Skeletal muscle satellite cell (primary cell): Measurements from ENCODE around the gene ADD3.
"Not testable (repeated sequence)": the region's sequence is repeated elsewhere in the genome, so short reads cannot be mapped to it uniquely, and the experiment has no call there.

Experiments used
- H3K27me3 ChIP-seq: 2 replicates; pipeline ENCODE4 v1.7.0; 2013; ENCODE audit warnings: low read length; ENCODE audit not compliant: control insufficient read depth, insufficient read depth
- H3K36me3 ChIP-seq: 2 replicates; pipeline ENCODE4 v1.7.0; 2013; ENCODE audit warnings: mild to moderate bottlenecking, control low read depth, low read length; ENCODE audit not compliant: insufficient read depth
- H3K4me1 ChIP-seq: 2 replicates; pipeline ENCODE4 v1.7.0; 2013; ENCODE audit warnings: low read length; ENCODE audit not compliant: control insufficient read depth, insufficient read depth
- H3K4me2 ChIP-seq: 2 replicates; pipeline ENCODE4 v1.7.0; 2013; ENCODE audit warnings: mild to moderate bottlenecking, low read length
- H3K4me3 ChIP-seq: 2 replicates; pipeline ENCODE4 v1.7.0; 2013; ENCODE audit warnings: low read length
- H3K9ac ChIP-seq: 2 replicates; pipeline ENCODE4 v1.7.0; 2013; ENCODE audit warnings: mild to moderate bottlenecking, low read depth, low read length, moderate library complexity
- H3K9me3 ChIP-seq: replicated peaks from 2 replicates; pipeline ENCODE4 v1.7.0; 2013; ENCODE audit warnings: mild to moderate bottlenecking, control low read depth, low read length

The ADD3 gene

GRCh38 chr10:110105873-110106272 lies 98.1 kb downstream of the ADD3 start:
- H3K9ac ChIP-seq = no peak overlapping the region
- H3K4me1 ChIP-seq = no peaks in the 10 kb centered on the region
- no peaks in the 10 kb centered on the region for H3K27me3 ChIP-seq
- H3K9me3 ChIP-seq = no peaks in the 10 kb centered on the region
- H3K4me3 ChIP-seq = no peak overlapping the region
- peaks cover 10% of the 10 kb centered on the region for H3K36me3 ChIP-seq
- H3K4me2 ChIP-seq = no peak overlapping the region

- peaks cover 5% of the 10 kb centered on the region for H3K36me3 ChIP-seq
- H3K27me3 ChIP-seq = no peaks in the 10 kb centered on the region
- no peaks in the 10 kb centered on the region for H3K4me1 ChIP-seq
- H3K4me2 ChIP-seq = no peak overlapping the region
- H3K9ac ChIP-seq = no peak overlapping the region
- H3K9me3 ChIP-seq = no peaks in the 10 kb centered on the region
- H3K4me3 ChIP-seq = no peak overlapping the region
Observed at GRCh38 chr10:110107430-110107829, 99.6 kb downstream of the ADD3 start.

- Histone ChIP-seq H3K4me3 (no peak overlapping the region), H3K27me3 (no peaks in the 10 kb centered on the region), H3K36me3 (peaks cover 9% of the 10 kb centered on the region), H3K4me1 (no peaks in the 10 kb centered on the region), H3K9me3 (no peaks in the 10 kb centered on the region), H3K4me2 (no peak overlapping the region), H3K9ac (no peak overlapping the region)
Observed at GRCh38 chr10:110107887-110108286, 100.1 kb downstream of the ADD3 start.

GRCh38 chr10:110109511-110109910 lies 101.7 kb downstream of the ADD3 start:
- H3K36me3 ChIP-seq = peaks cover 4% of the 10 kb centered on the region
- H3K4me1 ChIP-seq = no peaks in the 10 kb centered on the region
- H3K4me3 ChIP-seq = no peak overlapping the region
- H3K9me3 ChIP-seq = no peaks in the 10 kb centered on the region
- H3K27me3 ChIP-seq = no peaks in the 10 kb centered on the region
- H3K4me2 ChIP-seq = no peak overlapping the region
- no peak overlapping the region for H3K9ac ChIP-seq

- H3K27me3 ChIP-seq = no peaks in the 10 kb centered on the region
- H3K36me3 ChIP-seq = peaks cover 4% of the 10 kb centered on the region
- H3K4me3 ChIP-seq = no peak overlapping the region
- H3K9me3 ChIP-seq = no peaks in the 10 kb centered on the region
- no peaks in the 10 kb centered on the region for H3K4me1 ChIP-seq
- no peak overlapping the region for H3K4me2 ChIP-seq
- H3K9ac ChIP-seq = no peak overlapping the region
Observed at GRCh38 chr10:110110338-110110737, 102.6 kb downstream of the ADD3 start.

- Histone ChIP-seq H3K9ac (no peak overlapping the region), H3K9me3 (no peaks in the 10 kb centered on the region), H3K4me1 (no peaks in the 10 kb centered on the region), H3K4me3 (no peak overlapping the region), H3K4me2 (no peak overlapping the region), H3K36me3 (peaks cover 12% of the 10 kb centered on the region), H3K27me3 (no peaks in the 10 kb centered on the region)
Observed at GRCh38 chr10:110113670-110114337, 106.0 kb downstream of the ADD3 start.

GRCh38 chr10:110114668-110115067 lies 106.9 kb downstream of the ADD3 start:
- peaks cover 18% of the 10 kb centered on the region for H3K36me3 ChIP-seq
- not testable (repeated sequence) for H3K27me3 ChIP-seq, H3K4me3 ChIP-seq, H3K4me2 ChIP-seq, H3K9ac ChIP-seq, H3K9me3 ChIP-seq, H3K4me1 ChIP-seq

- no peaks in the 10 kb centered on the region for H3K4me1 ChIP-seq
- H3K9ac ChIP-seq = no peak overlapping the region
- no peaks in the 10 kb centered on the region for H3K27me3 ChIP-seq
- H3K4me2 ChIP-seq = no peak overlapping the region
- H3K4me3 ChIP-seq = no peak overlapping the region
- peaks cover 18% of the 10 kb centered on the region for H3K36me3 ChIP-seq
- H3K9me3 ChIP-seq = no peaks in the 10 kb centered on the region
Observed at GRCh38 chr10:110115784-110116520, 108.2 kb downstream of the ADD3 start.

- peaks cover 18% of the 10 kb centered on the region for H3K36me3 ChIP-seq
- H3K4me1 ChIP-seq = no peaks in the 10 kb centered on the region
- no peak overlapping the region for H3K9ac ChIP-seq
- no peak overlapping the region for H3K4me3 ChIP-seq
- H3K27me3 ChIP-seq = no peaks in the 10 kb centered on the region
- no peak overlapping the region for H3K4me2 ChIP-seq
- no peaks in the 10 kb centered on the region for H3K9me3 ChIP-seq
Observed at GRCh38 chr10:110118891-110119621, 111.3 kb downstream of the ADD3 start.

GRCh38 chr10:110123594-110123993 lies 115.8 kb downstream of the ADD3 start:
- no peaks in the 10 kb centered on the region for H3K9me3 ChIP-seq
- no peaks in the 10 kb centered on the region for H3K4me1 ChIP-seq
- H3K9ac ChIP-seq = no peak overlapping the region
- H3K27me3 ChIP-seq = no peaks in the 10 kb centered on the region
- no peak overlapping the region for H3K4me2 ChIP-seq
- peaks cover 13% of the 10 kb centered on the region for H3K36me3 ChIP-seq
- H3K4me3 ChIP-seq = no peak overlapping the region

- H3K4me1 ChIP-seq = no peaks in the 10 kb centered on the region
- no peak overlapping the region for H3K4me3 ChIP-seq
- no peak overlapping the region for H3K4me2 ChIP-seq
- H3K36me3 ChIP-seq = peaks cover 22% of the 10 kb centered on the region
- no peaks in the 10 kb centered on the region for H3K9me3 ChIP-seq
- no peaks in the 10 kb centered on the region for H3K27me3 ChIP-seq
- H3K9ac ChIP-seq = no peak overlapping the region
Observed at GRCh38 chr10:110129490-110129889, 121.7 kb downstream of the ADD3 start.
